ENCODE data around the gene PCBP3.

The PCBP3 gene

DNA sequence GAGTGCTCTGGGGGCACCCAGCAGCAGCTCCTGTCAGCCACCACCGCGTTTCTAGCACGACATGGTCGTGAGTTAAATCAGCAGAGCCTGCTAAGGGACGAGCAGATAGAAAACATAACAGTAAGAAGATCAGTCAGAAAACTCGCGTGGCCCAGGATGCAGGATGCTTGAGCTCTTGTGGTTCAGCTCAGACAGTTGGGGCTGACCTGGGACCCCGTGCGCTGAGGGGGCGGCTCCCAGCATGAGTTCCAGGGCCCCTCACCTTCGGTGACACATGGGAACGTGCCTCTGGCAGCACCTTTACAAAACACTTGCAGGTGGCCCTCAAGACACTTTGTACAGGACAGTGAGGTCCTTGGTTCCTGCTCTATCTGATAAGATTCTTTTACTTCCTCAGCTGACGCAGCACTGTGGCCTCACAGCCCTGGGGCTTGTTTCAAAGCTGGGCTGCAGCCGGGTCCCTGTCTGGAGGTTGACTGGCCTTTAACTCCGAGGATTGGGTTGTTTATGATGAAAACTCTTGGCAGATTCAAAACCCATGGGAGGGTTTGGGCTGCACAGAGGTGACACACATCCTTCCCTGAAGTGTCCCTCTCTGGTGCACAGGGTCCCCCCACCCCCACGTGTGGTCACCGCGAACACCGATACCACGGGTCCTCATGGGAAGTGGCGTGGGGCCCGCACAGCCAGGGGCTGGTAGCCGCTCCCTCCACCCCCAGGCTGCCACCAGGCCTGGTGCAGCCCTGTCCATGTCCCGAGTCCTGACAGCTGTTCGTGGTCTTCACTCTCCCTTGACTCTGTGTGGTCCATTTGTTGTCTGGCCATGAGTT lies 272.7 kb downstream of the PCBP3 start:
- no peak overlapping the region for H3K4me3 ChIP-seq (ENCODE audit: low read length)
- no peak for TF ChIP-seq ZNF274 (IDR thresholded peaks at IDR 0.05; ENCODE audit: low read depth, low read length)

DNA sequence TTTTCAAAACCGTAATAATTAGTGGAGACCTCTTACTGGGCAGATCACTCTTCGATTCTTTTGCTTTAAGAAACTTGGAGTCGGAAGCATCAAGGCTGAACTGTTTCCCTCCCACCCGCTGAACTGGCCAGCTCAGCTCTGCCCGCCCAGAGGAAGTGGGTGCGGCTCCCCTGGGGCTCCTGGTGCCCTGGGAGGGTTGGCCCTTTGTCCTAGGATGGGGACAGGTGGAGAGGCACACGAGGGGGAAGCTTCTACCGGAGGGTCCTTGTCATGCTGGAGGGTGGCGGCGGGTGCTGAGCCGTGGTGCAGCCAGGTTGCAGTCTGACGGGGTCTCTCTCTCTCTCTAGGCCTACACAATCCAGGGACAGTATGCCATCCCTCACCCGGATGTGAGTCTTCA lies 273.7 kb downstream of the PCBP3 start:
- H3K4me3 ChIP-seq (ENCODE audit: low read length): no peak overlapping the region
- no peak for TF ChIP-seq ZNF274 (IDR thresholded peaks at IDR 0.05; ENCODE audit: low read depth, low read length)

DNA sequence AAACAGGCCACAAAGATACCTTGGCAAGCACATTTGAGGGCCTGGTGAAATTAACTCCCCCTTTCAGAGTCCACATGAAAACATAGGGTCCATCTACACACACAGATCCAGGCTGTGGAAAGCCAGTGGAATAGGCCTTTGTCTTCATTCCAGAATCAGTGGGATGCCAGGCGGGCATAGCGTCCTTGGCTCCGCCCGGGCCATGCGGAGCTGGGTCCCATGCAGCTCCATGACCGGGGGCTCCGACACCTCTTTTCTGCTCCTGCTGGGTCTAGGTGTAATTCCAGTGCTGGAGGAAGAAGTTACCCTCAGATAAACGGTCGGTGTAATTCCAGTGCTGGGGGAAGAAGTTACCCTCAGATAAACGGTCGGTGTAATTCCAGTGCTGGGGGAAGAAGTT lies 274.5 kb downstream of the PCBP3 start:
- no peak for TF ChIP-seq ZNF274 (IDR thresholded peaks at IDR 0.05; ENCODE audit: low read depth, low read length)

DNA sequence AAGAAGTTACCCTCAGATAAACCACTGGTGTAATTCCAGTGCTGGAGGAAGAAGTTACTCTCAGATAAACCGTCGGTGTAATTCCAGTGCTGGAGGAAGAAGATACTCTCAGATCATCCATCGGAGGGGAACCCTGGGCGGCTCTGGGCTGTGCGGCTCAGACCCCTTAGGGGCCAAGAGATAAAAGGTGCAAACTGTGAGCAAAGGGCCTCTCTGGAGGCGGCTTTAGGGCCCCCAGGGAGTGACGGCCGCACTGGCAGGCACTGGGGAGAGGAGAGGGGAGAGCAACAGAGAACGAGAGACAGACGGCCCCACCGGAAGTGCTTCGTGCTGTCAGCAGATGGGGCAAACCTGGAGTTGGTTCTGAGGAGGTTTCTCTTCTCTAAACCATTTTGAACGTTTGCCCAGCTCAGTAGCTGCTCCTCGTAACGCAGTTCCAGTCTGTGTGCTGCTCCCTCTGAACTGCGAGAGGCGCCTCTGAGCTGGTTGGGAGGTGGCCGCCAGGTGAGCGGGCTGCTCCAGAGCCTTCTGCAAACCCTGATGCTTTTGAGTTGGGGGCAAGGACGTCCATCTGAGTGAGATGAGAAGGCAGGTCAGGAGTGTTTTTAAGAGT lies 275.4 kb downstream of the PCBP3 start:
- TF ChIP-seq ZNF274 (IDR thresholded peaks at IDR 0.05; ENCODE audit: low read depth, low read length): no peak
- no peak overlapping the region for H3K4me3 ChIP-seq (ENCODE audit: low read length)

More for the DNA sequence above, 274.5 kb downstream of the PCBP3 start:
- no peak overlapping the region for H3K4me3 ChIP-seq (ENCODE audit: low read length)

DNA sequence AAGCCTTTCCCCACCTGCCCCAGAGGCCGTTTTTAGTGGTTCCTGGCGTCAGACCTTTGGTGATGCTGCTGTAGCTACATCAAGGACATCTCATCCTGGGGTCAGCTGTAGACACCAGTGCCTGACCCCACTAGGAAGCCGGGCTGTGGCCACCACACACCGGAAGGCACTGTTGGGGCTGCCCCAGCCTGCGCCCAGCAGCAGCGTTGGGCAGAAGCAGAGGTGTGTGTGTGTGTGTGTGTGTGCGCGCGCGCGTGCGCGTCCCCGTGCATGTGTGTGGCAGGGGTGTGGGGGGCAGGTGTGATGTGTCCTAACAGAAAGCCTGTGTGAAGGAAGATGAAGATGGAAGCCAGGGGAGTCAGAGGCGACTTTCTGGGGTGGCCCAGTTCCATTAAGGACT lies 276.1 kb downstream of the PCBP3 start:
- TF ChIP-seq ZNF274 (IDR thresholded peaks at IDR 0.05; ENCODE audit: low read depth, low read length): no peak
- no peak overlapping the region for H3K4me3 ChIP-seq (ENCODE audit: low read length)

DNA sequence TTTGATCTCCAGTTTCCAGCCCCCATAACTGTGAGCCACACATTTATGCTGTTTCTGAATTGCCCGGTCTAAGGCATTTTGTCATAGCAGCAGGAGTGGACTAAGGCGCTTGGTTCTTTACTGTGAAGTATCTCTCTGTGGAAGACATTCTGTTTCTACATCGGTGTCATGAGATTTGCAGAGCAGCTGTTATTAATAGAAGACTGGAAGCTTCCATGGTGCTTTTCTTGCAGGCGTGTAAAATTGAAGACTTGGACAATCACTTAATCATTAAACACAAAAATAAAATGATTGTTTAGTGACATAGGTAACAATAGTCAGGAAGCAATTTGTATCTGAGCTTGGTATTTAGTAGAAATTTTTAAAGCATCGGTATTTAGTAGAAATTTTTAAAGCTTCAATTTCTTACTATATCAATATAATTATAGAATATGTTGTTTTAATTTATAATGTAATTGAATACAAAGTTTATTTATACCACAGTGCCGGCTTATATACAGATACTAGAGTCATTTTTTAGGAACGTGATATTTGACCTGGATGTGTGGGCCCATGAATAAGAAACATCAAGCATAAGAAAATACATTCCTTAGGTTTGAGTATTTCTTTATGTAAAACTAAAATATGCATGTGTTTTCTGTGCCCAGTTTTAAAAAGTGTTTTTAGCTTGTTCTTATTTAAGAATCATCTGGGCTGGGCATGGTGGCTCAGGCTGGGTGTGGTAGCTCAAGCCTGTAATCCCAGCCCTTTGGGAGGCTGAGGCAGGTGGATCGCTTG lies 277.5 kb downstream of the PCBP3 start:
- H3K4me3 ChIP-seq (ENCODE audit: low read length): no peak overlapping the region
- TF ChIP-seq ZNF274 (IDR thresholded peaks at IDR 0.05; ENCODE audit: low read depth, low read length): no peak

DNA sequence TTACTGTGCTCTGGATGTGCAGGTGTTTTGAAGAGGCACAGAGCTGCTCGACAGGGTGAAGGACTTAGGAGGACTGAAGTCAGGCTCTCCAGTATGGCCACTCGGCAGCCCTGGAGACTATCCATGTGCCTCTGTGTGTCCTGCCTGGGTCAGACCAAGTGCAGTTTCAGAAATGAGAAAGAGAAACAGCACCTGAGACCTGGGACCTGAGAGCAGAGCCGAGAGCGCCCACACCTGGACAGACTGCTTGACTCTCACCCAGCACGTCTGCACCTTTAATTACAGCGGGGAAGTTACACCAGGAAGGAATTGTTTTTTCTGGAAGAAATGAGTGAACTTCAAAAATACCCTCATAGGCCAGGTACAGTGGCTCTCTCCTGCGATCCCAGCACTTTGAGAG lies 278.4 kb downstream of the PCBP3 start:
- no peak for TF ChIP-seq ZNF274 (IDR thresholded peaks at IDR 0.05; ENCODE audit: low read depth, low read length)
- H3K4me3 ChIP-seq (ENCODE audit: low read length): no peak overlapping the region

DNA sequence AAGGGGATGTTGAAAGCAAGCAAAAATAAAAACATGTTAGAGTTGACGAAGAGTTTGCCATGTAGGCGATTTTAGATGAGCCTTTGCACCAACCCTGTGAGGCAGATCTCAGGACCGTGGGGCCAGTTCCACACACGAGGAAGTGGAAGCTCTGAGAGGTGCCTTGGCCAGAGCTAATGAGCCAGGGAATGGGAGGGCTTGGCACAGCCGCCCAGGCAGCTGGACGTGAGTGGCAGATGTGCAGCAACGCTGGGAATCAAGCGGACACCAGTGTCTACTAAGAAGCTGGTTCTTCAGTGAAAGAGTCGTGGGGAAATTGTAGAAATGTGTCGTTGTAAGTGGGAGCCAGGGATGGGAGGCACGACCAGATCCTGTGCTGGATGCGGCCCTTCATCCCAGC lies 279.1 kb downstream of the PCBP3 start:
- H3K4me3 ChIP-seq (ENCODE audit: low read length): no peak overlapping the region
- TF ChIP-seq ZNF274 (IDR thresholded peaks at IDR 0.05; ENCODE audit: low read depth, low read length): no peak

DNA sequence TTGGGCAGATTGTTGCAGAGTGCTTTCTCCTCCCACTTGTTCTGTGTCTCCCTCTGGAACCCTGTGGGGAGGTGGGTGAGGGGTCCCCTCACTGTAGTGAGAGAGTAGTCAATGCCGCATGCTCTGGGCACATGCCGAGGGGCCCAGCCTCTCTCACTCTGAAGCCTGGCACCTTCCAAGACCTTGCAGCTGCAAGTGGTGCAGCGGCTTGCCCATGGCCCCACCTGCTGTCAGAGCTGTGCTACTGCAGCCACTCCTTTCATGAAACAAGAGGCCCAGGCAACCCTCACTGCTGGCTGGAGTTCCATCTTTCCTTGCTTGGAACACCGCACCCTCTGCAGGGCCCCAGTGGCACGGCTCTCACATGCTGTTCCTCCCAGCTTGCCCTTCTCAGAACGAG lies 279.6 kb downstream of the PCBP3 start:
- TF ChIP-seq ZNF274 (IDR thresholded peaks at IDR 0.05; ENCODE audit: low read depth, low read length): no peak
- H3K4me3 ChIP-seq (ENCODE audit: low read length): no peak overlapping the region

DNA sequence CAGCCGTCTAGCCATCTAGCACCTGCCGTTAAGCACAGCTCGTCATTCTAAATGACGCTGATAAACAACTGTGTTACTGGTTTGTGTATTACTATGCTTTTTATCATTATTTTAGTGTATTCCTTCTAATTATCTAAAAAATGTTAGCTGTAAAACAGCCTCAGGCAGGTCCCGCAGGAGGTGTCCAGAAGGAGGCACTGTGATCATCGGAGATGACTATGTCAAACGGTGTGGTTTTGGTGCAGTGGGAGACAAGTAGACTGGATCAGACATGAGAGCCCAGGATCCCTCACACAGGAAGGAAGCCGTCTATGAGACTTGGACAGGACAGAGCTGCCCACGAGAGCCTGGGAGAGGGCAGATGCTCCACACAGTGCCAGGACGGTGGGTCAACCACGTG lies 282.8 kb downstream of the PCBP3 start:
- TF ChIP-seq ZNF274 (IDR thresholded peaks at IDR 0.05; ENCODE audit: low read depth, low read length): no peak
- H3K4me3 ChIP-seq (ENCODE audit: low read length): no peak overlapping the region

DNA sequence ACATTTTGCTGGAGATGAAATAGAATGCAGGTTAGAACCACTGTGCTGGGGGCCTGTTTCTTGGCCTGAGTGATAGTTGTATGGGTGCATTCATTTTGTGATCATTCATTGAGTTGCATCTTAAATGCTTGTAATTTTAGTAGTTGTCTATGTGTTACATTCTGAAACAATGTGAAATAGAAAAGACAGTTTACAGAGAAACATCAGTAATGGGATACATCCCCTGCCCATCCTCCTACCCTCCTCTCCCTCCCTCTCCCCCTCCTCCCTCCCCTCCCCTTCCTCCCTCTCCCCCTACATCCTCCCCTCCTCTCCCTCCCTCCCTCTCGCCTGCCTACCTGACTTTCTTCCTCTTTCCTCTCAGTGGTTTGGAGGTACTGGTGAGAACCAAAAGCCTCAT lies 283.5 kb downstream of the PCBP3 start:
- TF ChIP-seq ZNF274 (IDR thresholded peaks at IDR 0.05; ENCODE audit: low read depth, low read length): no peak
- H3K4me3 ChIP-seq (ENCODE audit: low read length): no peak overlapping the region

DNA sequence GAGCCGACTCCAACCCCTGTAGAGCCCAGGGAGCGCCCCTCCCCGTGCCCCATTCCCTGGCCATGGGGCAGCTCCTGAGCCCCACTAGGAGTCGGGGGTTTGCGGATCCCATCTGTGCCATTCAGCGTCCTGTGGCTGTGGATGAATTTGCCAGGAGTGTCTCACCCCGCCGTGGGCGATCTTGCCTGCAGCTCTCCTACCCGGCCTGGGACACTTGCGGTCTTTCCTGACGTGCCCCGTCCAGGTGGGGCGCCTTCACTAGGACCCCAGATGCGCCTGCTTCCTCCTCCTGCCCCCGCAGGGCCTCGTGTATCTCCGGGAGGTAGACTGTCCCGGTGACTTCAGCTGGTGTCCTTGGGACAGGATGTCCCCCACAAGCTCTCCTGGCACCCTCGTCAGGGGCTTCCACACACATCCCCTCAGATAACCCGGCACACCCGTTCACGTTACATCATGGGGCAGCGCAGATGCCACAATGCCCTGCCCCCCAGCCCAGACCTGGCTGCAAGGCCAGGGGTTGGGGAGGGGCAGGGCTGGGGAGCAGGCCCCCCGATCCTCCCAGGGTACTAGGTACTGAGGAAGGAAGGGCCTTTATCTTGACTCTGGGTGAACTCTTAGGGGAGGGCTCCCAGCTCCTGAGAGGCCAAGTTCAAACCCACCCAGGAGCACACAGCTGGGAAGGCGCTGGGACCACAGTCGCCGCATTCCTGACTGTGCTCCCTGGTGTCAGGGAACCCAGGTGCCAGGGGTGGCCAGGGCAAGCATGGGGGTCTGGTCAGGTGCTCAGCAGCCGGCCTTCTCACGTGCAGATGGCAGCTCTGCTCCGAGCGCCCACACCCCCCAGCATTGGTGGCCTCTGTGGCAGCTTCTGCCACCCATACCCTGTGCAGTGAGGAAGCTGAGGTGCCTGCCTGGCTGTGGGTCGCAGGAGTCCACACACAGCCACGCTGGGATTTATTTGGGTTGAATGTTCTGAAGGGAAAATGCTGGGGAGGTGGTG lies 284.6 kb downstream of the PCBP3 start:
- no peak overlapping the region for H3K4me3 ChIP-seq (ENCODE audit: low read length)
- no peak for TF ChIP-seq ZNF274 (IDR thresholded peaks at IDR 0.05; ENCODE audit: low read depth, low read length)

DNA sequence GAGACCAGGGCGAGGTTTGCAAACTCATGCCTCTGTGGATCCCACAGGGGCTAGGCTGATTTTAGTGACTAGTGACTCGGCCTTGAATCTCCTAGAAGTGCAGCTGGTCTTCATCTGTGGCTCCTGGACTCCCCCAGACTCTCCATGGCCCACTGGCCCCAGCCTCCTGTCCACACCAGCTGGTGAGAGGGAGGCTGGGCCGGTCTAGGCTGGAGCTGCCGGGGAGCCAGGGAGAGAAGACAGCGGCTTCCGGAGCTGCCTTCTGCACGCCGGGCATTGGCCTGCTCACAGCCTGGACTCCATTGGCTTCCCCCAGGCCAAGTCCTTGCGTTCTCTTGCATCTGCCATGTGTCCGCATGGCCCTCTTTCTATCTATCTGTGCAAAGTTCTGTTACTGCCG lies 285.9 kb downstream of the PCBP3 start:
- no peak overlapping the region for H3K4me3 ChIP-seq (ENCODE audit: low read length)
- no peak for TF ChIP-seq ZNF274 (IDR thresholded peaks at IDR 0.05; ENCODE audit: low read depth, low read length)

Data from GM08714 (cell line).